Uterus (tissue), 4 donors: ENCODE data around the gene RAB11FIP3. TPM values are rescaled to one million over a fixed set of nuclear protein-coding genes. Genes with fewer than 3 reads are reported as not detected.

Experiments
- DNase-seq, 2 donors: peaks; one replicate each; pipeline ENCODE4 v3.0.0-alpha.2; 2019 to 2020
- H3K27ac ChIP-seq, 2 donors: fragments of 200-600 bp; sonication (generic); 1 replicate in 1 of 2; 2 replicates in 1 of 2; pipeline ENCODE4 v1.5.1; 2016 to 2018
- H3K27me3 ChIP-seq, 2 donors: fragments of 200-600 bp; sonication (generic); one replicate each; pipeline ENCODE4 v1.5.1; 2018 to 2019; ENCODE audit warnings: control low read depth in 1 of 2
- H3K36me3 ChIP-seq, 2 donors: fragments of 200-600 bp; sonication (generic); one replicate each; pipeline ENCODE4 v1.5.1; 2019; ENCODE audit warnings: control low read depth in 1 of 2
- H3K4me1 ChIP-seq, 2 donors: fragments of 200-600 bp; sonication (generic); one replicate each; pipeline ENCODE4 v1.5.1; 2018 to 2019; ENCODE audit warnings: control low read depth in 1 of 2
- H3K4me3 ChIP-seq, 2 donors: fragments of 200-600 bp; sonication (generic); 1 replicate in 1 of 2; 2 replicates in 1 of 2; pipeline ENCODE4 v1.5.1; 2018 to 2019; ENCODE audit warnings: mild to moderate bottlenecking in 1 of 2
- H3K9me3 ChIP-seq, 2 donors: fragments of 200-600 bp; sonication (generic); one replicate each; pipeline ENCODE4 v1.5.1; 2019; ENCODE audit warnings: control low read depth in 1 of 2
- CTCF ChIP-seq, 4 experiments: fragments of 200-600 bp in 2 of 4; fragments of 450-650 bp in 2 of 4; sonication (generic) in 2 of 4; IDR thresholded peaks; one replicate each; pipeline ENCODE4 v1.5.1; 2016 to 2019; ENCODE audit warnings: antibody characterized with exemption in 4 of 4, mild to moderate bottlenecking in 2 of 4, moderate library complexity in 1 of 4
- POLR2A ChIP-seq, 2 donors: fragments of 450-650 bp; IDR thresholded peaks; one replicate each; pipeline ENCODE4 v1.6.1; 2016; ENCODE audit warnings: antibody characterized with exemption in 2 of 2, mild to moderate bottlenecking in 1 of 2, moderate library complexity in 1 of 2
- intact Hi-C: fragments of 100-400 bp; cut with DNase I; formaldehyde crosslinking; loops from one replicate; pipeline ENCODE4 v1.15.1; 2023; ENCODE audit warnings: low total_unique reads
- total RNA-seq, 4 donors: library from RNA; depleted of rRNA in 3 of 4; stranded (reverse); fragments of >200 nt in 3 of 4; gene quantifications; one replicate each; pipeline versions ENCODE4 v1.1.0 to v1.2.4, GENCODE V29; 2014 to 2023
- donor health status: DM: yes; HTN: yes; CAD: no.

Gene RAB11FIP3
- total RNA-seq, 4 donors from 2014 or later: 10.5 to 75.0 (median 49.4) TPM

- H3K4me3 ChIP-seq: no peak overlapping the region
- intact Hi-C loops: no loop called here
- H3K27me3 ChIP-seq: peaks cover 0 to 11% of the 10 kb centered on the region in 2 donors
- peaks cover 0 to 12% of the 10 kb centered on the region in 2 donors for H3K4me1 ChIP-seq
- H3K27ac ChIP-seq: no peak overlapping the region
- H3K36me3 ChIP-seq: no peaks in the 10 kb centered on the region
- DNase-seq: no peak
- TF ChIP-seq CTCF (IDR thresholded peaks at IDR 0.05) (no peak), POLR2A (IDR thresholded peaks at IDR 0.05) (no peak)
- H3K9me3 ChIP-seq: no peaks in the 10 kb centered on the region
Observed at GRCh38 chr16:557463-558297, 132.2 kb downstream of the RAB11FIP3 start.

- TF ChIP-seq POLR2A (IDR thresholded peaks at IDR 0.05) (no peak), CTCF (IDR thresholded peaks at IDR 0.05) (no peak)
- no peaks in the 10 kb centered on the region for H3K36me3 ChIP-seq
- peaks cover 0 to 11% of the 10 kb centered on the region in 2 donors for H3K27me3 ChIP-seq
- no peak for DNase-seq
- no peaks in the 10 kb centered on the region for H3K9me3 ChIP-seq
- H3K4me1 ChIP-seq: peaks cover 0 to 12% of the 10 kb centered on the region in 2 donors
- H3K27ac ChIP-seq: no peak overlapping the region
- no peak overlapping the region for H3K4me3 ChIP-seq
- intact Hi-C loops: no loop called here
Observed at GRCh38 chr16:558298-559020, 133.0 kb downstream of the RAB11FIP3 start.

GRCh38 chr16:559021-559380 is 133.6 kb downstream of the RAB11FIP3 start:
- DNase-seq: no peak
- Histone ChIP-seq H3K4me1 (peaks cover 0 to 12% of the 10 kb centered on the region in 2 donors), H3K4me3 (no peak overlapping the region), H3K27me3 (peaks cover 0 to 11% of the 10 kb centered on the region in 2 donors), H3K9me3 (no peaks in the 10 kb centered on the region), H3K27ac (no peak overlapping the region), H3K36me3 (no peaks in the 10 kb centered on the region)
- intact Hi-C loops: no loop called here
- TF ChIP-seq CTCF (IDR thresholded peaks at IDR 0.05) (no peak), POLR2A (IDR thresholded peaks at IDR 0.05) (no peak)

- no peak overlapping the region for H3K27ac ChIP-seq
- H3K4me1 ChIP-seq: peaks cover 0 to 12% of the 10 kb centered on the region in 2 donors
- no peaks in the 10 kb centered on the region for H3K36me3 ChIP-seq
- no peak overlapping the region for H3K4me3 ChIP-seq
- H3K9me3 ChIP-seq: no peaks in the 10 kb centered on the region
- intact Hi-C loops: no loop called here
- DNase-seq: no peak
- peaks cover 0 to 11% of the 10 kb centered on the region in 2 donors for H3K27me3 ChIP-seq
- TF ChIP-seq CTCF (IDR thresholded peaks at IDR 0.05) (no peak), POLR2A (IDR thresholded peaks at IDR 0.05) (no peak)
Observed at GRCh38 chr16:559411-560203, 134.2 kb downstream of the RAB11FIP3 start.
